HEK293 (cell line): ENCODE measurements around the gene MYO1D.

Experiments
- CTCF ChIP-seq: fragments of 450-650 bp; formaldehyde crosslinking; IDR thresholded peaks from 2 replicates; pipeline ENCODE4 v1.5.1; 2016; ENCODE audit warnings: missing biosample characterization, missing genetic modification characterization
- MEIS1 ChIP-seq: sonication (generic); formaldehyde crosslinking; IDR thresholded peaks from 2 replicates; pipeline ENCODE4 v1.8.1; 2022; ENCODE audit warnings: missing genetic modification reagents, mild to moderate bottlenecking, borderline replicate concordance
- REST ChIP-seq: fragments of 450-650 bp; formaldehyde crosslinking; IDR thresholded peaks from 2 replicates; pipeline ENCODE4 v1.5.1; 2016; ENCODE audit warnings: missing biosample characterization, missing genetic modification characterization
- SETDB1 ChIP-seq: IDR thresholded peaks from one replicate; pipeline ENCODE4 v1.6.1; 2017; ENCODE audit warnings: mild to moderate bottlenecking, low read length, moderate library complexity, mixed read lengths; ENCODE audit not compliant: insufficient read length
- YY1 ChIP-seq: fragments of 450-650 bp; formaldehyde crosslinking; IDR thresholded peaks from 2 replicates; pipeline ENCODE4 v1.5.1; 2018; ENCODE audit warnings: missing biosample characterization, missing genetic modification characterization
- ZBTB21 ChIP-seq: fragments of 450-650 bp; formaldehyde crosslinking; IDR thresholded peaks from 2 replicates; pipeline ENCODE4 v1.5.1; 2017; ENCODE audit warnings: missing biosample characterization, missing genetic modification characterization
- ZBTB8A ChIP-seq: fragments of 450-650 bp; formaldehyde crosslinking; IDR thresholded peaks from 2 replicates; pipeline ENCODE4 v1.5.1; 2016; ENCODE audit warnings: missing biosample characterization, missing genetic modification characterization
- ZNF121 ChIP-seq: fragments of 450-650 bp; formaldehyde crosslinking; IDR thresholded peaks from 2 replicates; pipeline ENCODE4 v1.5.1; 2016; ENCODE audit warnings: missing biosample characterization, missing genetic modification characterization
- ZNF223 ChIP-seq: fragments of 450-650 bp; formaldehyde crosslinking; IDR thresholded peaks from 2 replicates; pipeline ENCODE4 v1.5.1; 2016; ENCODE audit warnings: missing biosample characterization, missing genetic modification characterization
- ZNF274 ChIP-seq, 2 experiments: fragments of 200-500 bp in 1 of 2; fragments of 450-650 bp in 1 of 2; sonication (Bioruptor generic) in 1 of 2; formaldehyde crosslinking in 1 of 2; IDR thresholded peaks; 2 replicates each; pipeline versions ENCODE4 v1.5.1 to v1.6.1; 2014 to 2016; ENCODE audit warnings: borderline replicate concordance in 1 of 2, inconsistent platforms in 1 of 2, low read length in 1 of 2, missing biosample characterization in 1 of 2, missing genetic modification characterization in 1 of 2
- ZNF670 ChIP-seq: fragments of 450-650 bp; formaldehyde crosslinking; IDR thresholded peaks from 2 replicates; pipeline ENCODE4 v1.5.1; 2016; ENCODE audit warnings: missing biosample characterization, missing genetic modification characterization, low read depth
- ZSCAN4 ChIP-seq: fragments of 450-650 bp; formaldehyde crosslinking; IDR thresholded peaks from 2 replicates; pipeline ENCODE4 v1.5.1; 2017; ENCODE audit warnings: missing biosample characterization, missing genetic modification characterization

- TF ChIP-seq CTCF (tag by site-specific recombination), result no peak
- TF ChIP-seq SETDB1, result no peak
- TF ChIP-seq ZNF670 (tag by site-specific recombination), result no peak
- no peak for TF ChIP-seq ZSCAN4
- TF ChIP-seq ZNF121 (tag by site-specific recombination), result no peak
- TF ChIP-seq YY1 (tag by site-specific recombination), result no peak
- TF ChIP-seq ZNF274 (IDR thresholded peaks at IDR 0.05; ENCODE audit: low read length), result no peak
- TF ChIP-seq ZNF274 (tag by site-specific recombination; IDR thresholded peaks at IDR 0.05; ENCODE audit: borderline replicate concordance), result no peak
- TF ChIP-seq ZNF223, result no peak
- TF ChIP-seq REST, result no peak
- no peak for TF ChIP-seq ZBTB8A (tag by site-specific recombination)
- no peak for TF ChIP-seq ZBTB21 (tag by site-specific recombination)
- TF ChIP-seq MEIS1 (CRISPR knock-in tag), result no peak
Measured at GRCh38 chr17:32904891-32905290, 28.0 kb upstream of the MYO1D start.
